IPS-15b (cell line): Measurements from ENCODE around the gene GNAO1.

Experiments used
- H3K27me3 ChIP-seq: one replicate; pipeline ENCODE4 v1.6.1; 2013; ENCODE audit warnings: low read length; ENCODE audit not compliant: control insufficient read depth, insufficient read depth
- H3K36me3 ChIP-seq: one replicate; pipeline ENCODE4 v1.6.1; 2013; ENCODE audit warnings: low read length; ENCODE audit not compliant: control insufficient read depth, insufficient read depth
- H3K4me1 ChIP-seq: one replicate; pipeline ENCODE4 v1.6.1; 2013; ENCODE audit warnings: mild to moderate bottlenecking, low read length; ENCODE audit not compliant: control insufficient read depth, insufficient read depth
- H3K4me3 ChIP-seq: one replicate; pipeline ENCODE4 v1.5.1; 2013; ENCODE audit warnings: low read depth, low read length
- H3K9ac ChIP-seq: one replicate; pipeline ENCODE4 v1.6.1; 2013; ENCODE audit warnings: low read depth, mild to moderate bottlenecking, low read length
- H3K9me3 ChIP-seq: one replicate; pipeline ENCODE4 v1.6.1; 2013; ENCODE audit warnings: mild to moderate bottlenecking, low read length; ENCODE audit not compliant: control insufficient read depth, insufficient read depth

GNAO1 gene

GRCh38 chr16:56360117-56361008 lies 169.1 kb downstream of the GNAO1 start:
- no peaks in the 10 kb centered on the region for H3K27me3 ChIP-seq
- H3K36me3 ChIP-seq = peaks cover 5% of the 10 kb centered on the region
- H3K9ac ChIP-seq = no peak overlapping the region
- H3K4me1 ChIP-seq = peaks cover 8% of the 10 kb centered on the region
- no peak overlapping the region for H3K4me3 ChIP-seq
- H3K9me3 ChIP-seq = no peaks in the 10 kb centered on the region

GRCh38 chr16:56362057-56362655 lies 170.9 kb downstream of the GNAO1 start:
- H3K4me3 ChIP-seq = no peak overlapping the region
- H3K9me3 ChIP-seq = no peaks in the 10 kb centered on the region
- peaks cover 5% of the 10 kb centered on the region for H3K36me3 ChIP-seq
- H3K9ac ChIP-seq = no peak overlapping the region
- H3K27me3 ChIP-seq = no peaks in the 10 kb centered on the region
- H3K4me1 ChIP-seq = peaks cover 2% of the 10 kb centered on the region

DNA sequence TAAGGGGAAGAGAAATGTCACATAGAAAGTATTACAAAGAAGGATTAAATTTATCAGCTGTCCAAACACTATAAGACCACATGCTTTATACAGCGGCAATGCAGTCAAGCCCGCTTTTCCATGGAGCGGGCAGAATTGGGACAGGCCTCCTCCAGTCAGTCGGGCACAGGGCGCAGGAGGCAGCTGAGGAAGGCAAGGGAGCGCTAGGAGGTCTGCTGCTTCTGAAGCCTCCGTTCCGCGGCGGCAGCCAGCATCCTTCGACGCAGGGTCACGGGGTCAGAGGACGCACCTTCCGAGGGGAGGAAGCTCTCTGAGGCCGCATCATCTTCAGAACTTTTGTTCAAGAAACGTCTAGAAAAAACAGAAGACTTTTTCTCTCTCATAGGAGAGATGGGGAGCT lies 171.4 kb downstream of the GNAO1 start:
- no peaks in the 10 kb centered on the region for H3K9me3 ChIP-seq
- H3K4me3 ChIP-seq = no peak overlapping the region
- peaks cover 5% of the 10 kb centered on the region for H3K36me3 ChIP-seq
- no peaks in the 10 kb centered on the region for H3K4me1 ChIP-seq
- H3K27me3 ChIP-seq = no peaks in the 10 kb centered on the region
- H3K9ac ChIP-seq = no peak overlapping the region

- no peaks in the 10 kb centered on the region for H3K9me3 ChIP-seq
- no peaks in the 10 kb centered on the region for H3K27me3 ChIP-seq
- no peak overlapping the region for H3K4me3 ChIP-seq
- no peak overlapping the region for H3K9ac ChIP-seq
- H3K4me1 ChIP-seq = no peaks in the 10 kb centered on the region
- H3K36me3 ChIP-seq = peaks cover 5% of the 10 kb centered on the region
Measured at GRCh38 chr16:56363181-56363716, 172.0 kb downstream of the GNAO1 start.

GRCh38 chr16:56363781-56364565 lies 172.7 kb downstream of the GNAO1 start:
- Histone ChIP-seq H3K9ac (no peak overlapping the region), H3K27me3 (no peaks in the 10 kb centered on the region), H3K36me3 (peaks cover 5% of the 10 kb centered on the region), H3K4me3 (no peak overlapping the region), H3K9me3 (no peaks in the 10 kb centered on the region), H3K4me1 (no peaks in the 10 kb centered on the region)

GRCh38 chr16:56364865-56365264 lies 173.6 kb downstream of the GNAO1 start:
- Histone ChIP-seq H3K27me3 (no peaks in the 10 kb centered on the region), H3K36me3 (peaks cover 5% of the 10 kb centered on the region), H3K4me1 (no peaks in the 10 kb centered on the region)

DNA sequence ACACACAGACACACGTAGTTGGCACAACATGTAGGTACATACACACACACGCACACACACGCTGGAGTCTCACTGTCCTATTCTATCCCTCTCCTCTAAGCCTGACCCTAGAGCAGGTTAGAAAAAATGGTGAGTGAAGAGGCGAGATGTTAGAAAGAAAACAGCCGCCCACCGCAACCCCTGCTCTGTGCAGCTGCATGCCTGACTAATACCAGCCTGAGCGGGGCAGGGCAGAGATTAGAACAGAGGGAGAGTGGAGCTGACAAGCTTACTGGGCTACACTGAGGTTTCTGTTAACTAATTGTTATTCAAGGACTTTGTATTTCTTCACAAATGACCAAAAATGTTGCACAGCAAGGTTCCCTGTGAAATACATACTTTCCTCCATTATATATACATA lies 174.3 kb downstream of the GNAO1 start:
- H3K27me3 ChIP-seq = no peaks in the 10 kb centered on the region
- H3K4me1 ChIP-seq = no peaks in the 10 kb centered on the region
- no peaks in the 10 kb centered on the region for H3K9me3 ChIP-seq
- no peak overlapping the region for H3K9ac ChIP-seq
- H3K36me3 ChIP-seq = peaks cover 5% of the 10 kb centered on the region
- no peak overlapping the region for H3K4me3 ChIP-seq

More at GRCh38 chr16:56364865-56365264, 173.6 kb downstream of the GNAO1 start:
- Histone ChIP-seq H3K4me3 (no peak overlapping the region), H3K9me3 (no peaks in the 10 kb centered on the region), H3K9ac (no peak overlapping the region)

GRCh38 chr16:56366945-56367344 lies 175.7 kb downstream of the GNAO1 start:
- Histone ChIP-seq H3K27me3 (no peaks in the 10 kb centered on the region), H3K4me1 (no peaks in the 10 kb centered on the region), H3K4me3 (no peak overlapping the region), H3K36me3 (peaks cover 5% of the 10 kb centered on the region), H3K9ac (no peak overlapping the region), H3K9me3 (no peaks in the 10 kb centered on the region)

DNA sequence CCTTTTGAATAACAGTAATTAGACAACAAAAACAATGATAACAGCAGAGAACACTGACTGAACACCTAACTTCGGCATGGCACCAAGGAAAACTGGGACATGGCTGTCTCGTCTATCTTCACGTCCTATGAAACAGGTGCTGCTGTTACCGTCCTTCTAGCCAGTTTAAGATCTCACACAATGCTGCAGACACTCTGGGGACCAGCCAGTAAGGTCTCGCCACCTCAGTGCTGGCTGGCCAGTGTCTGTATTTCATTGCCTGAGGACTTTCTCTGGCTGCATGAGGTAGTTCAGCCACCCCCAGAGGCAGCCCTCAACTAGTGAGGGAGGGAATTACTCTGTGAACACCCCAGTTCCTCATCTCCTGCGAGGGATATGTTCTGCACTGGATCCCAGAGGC lies 176.5 kb downstream of the GNAO1 start:
- Histone ChIP-seq H3K27me3 (no peaks in the 10 kb centered on the region), H3K9me3 (no peaks in the 10 kb centered on the region), H3K4me3 (no peak overlapping the region), H3K4me1 (no peaks in the 10 kb centered on the region), H3K36me3 (peaks cover 5% of the 10 kb centered on the region), H3K9ac (no peak overlapping the region)

- H3K27me3 ChIP-seq = no peaks in the 10 kb centered on the region
- H3K4me1 ChIP-seq = peaks cover 2% of the 10 kb centered on the region
- no peak overlapping the region for H3K4me3 ChIP-seq
- peaks cover 5% of the 10 kb centered on the region for H3K36me3 ChIP-seq
- H3K9ac ChIP-seq = no peak overlapping the region
- no peaks in the 10 kb centered on the region for H3K9me3 ChIP-seq
Measured at GRCh38 chr16:56368545-56368944, 177.3 kb downstream of the GNAO1 start.

GRCh38 chr16:56369202-56369601 lies 177.9 kb downstream of the GNAO1 start:
- Histone ChIP-seq H3K4me1 (peaks cover 2% of the 10 kb centered on the region), H3K27me3 (no peaks in the 10 kb centered on the region), H3K9me3 (no peaks in the 10 kb centered on the region), H3K36me3 (no peaks in the 10 kb centered on the region), H3K4me3 (no peak overlapping the region), H3K9ac (no peak overlapping the region)
